GM19023 (cell line): ENCODE results near the gene MOCOS.

Source experiments
- ATAC-seq: cut with Tn5 transposase; IDR thresholded peaks from one replicate; pipeline ENCODE4 v1.9.1; 2021; ENCODE audit warnings: mild to moderate bottlenecking, moderate library complexity; ENCODE audit not compliant: unreplicated experiment

MOCOS gene

DNA sequence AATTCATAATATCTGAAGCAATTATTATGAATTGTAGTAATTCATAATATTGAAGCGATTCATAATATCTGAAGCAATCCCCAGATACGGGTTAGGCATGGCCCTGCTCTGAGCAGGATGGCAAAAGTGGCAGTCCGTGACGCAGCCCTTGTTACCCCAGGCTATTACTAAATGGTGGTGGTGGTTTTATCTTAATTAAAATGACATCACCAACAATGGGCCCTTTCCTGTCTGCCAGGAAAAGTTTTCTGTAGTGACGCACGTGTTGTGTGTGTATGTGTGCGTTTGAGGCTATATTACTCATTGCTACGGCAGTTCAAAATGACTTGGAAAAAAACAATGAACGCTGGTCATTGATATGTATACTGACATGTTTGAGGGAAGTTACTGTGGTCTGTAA lies 10.6 kb upstream of the MOCOS start:
- ATAC-seq = no peak

DNA sequence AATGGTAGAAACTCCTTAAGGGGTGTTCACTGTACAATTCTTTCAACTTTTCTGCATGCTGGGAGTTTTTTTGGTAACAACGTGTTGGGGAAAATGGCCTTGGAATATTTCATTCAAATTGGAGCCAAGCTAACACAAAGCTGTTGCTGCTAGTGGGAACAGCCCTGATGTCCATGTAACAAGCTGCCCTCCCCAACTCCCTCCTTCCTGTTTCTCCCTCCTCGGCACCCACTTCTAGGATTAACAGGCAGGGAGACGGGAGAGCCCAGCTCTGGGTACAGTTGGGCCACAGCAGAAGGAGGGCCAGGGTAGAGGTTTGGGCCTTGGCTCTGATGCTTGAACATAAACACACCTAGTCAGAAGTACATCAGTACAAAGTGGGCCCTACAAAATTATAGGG lies 9.4 kb upstream of the MOCOS start:
- no peak for ATAC-seq

DNA sequence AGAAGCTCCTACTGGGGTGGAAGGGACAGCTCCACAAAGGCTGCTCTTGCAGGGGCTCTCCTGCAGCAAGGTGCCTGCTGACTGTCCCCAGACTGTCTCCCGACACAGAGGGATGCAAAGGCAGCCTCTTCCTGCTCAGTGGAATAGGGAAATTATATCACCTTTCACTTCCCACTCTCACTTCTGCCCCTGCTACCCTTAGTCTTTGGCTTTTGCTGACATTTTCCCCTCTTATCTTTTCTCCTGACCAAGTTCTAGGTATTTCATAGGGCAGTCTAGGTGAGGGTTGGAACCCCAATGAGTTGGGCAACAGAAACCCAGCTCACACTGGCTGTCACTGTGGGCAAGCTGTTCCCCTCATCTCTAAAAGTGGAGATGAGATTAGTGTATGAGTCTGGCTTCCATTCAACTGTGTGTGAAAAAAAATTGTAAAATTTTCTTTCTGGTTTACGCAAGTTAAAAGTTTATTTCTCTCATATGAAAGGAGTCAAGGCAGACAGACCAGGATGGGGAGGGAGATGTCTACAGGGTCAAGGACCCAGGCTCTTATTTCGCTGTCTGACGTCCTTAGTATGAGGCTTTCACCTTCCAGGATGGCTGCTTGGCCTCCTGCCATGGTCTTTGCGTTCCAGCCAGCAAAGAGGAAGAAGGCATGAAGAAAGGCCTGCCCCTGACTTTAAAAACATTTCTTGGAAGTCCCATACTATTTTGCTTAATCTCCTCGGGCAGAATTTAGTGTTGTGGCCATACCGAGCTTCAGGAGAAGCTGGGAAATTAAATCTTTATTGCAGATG lies 7.5 kb upstream of the MOCOS start:
- ATAC-seq = no peak

DNA sequence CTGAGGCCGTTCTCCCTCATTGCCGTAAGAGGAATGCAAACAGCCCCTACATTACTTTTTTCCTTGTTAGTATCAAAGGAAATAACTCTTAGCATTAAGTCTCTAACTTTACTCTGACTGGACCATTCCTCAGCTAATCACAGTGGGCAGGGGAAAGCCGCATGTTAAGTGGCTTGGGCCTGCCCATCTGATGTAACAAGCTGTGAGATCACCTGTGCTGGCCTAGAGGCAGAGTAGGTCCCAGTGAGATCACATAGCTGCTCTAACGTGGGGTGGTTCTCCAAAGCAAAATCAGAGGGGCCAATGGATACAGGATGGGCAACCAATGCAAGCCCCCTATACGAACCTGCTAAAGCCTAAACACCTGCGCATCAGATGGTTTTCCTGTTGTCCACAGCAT lies 5.9 kb upstream of the MOCOS start:
- no peak for ATAC-seq

DNA sequence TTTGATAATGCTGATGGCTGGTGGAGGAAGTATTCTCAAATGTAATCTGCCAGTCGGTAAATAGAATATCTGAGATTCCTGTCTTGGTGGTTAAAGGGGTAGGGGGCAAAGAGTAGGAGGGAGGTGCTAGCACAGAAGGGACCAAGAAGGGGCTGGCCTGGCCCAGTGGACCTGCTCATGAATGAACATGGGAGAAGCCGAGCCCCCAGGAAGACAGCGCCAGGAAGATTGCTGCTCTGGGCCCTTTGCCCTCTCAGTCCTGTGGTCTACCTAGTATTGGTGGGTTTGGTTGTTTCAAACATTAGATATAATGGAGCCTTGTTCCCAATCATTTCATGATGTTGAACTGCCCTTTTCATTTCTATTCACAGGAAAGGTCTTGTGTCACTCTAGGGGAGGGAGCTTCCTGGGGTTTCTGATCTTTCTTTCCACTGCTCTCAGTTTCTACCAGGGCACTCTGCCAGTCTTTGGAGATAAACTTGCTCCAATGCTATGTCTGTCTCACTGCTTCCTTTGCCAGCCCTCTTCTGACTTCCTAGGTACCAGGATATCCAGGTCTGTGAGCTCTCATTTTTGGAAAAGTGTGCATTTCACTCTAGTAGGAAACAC lies 5.3 kb upstream of the MOCOS start:
- ATAC-seq = no peak

DNA sequence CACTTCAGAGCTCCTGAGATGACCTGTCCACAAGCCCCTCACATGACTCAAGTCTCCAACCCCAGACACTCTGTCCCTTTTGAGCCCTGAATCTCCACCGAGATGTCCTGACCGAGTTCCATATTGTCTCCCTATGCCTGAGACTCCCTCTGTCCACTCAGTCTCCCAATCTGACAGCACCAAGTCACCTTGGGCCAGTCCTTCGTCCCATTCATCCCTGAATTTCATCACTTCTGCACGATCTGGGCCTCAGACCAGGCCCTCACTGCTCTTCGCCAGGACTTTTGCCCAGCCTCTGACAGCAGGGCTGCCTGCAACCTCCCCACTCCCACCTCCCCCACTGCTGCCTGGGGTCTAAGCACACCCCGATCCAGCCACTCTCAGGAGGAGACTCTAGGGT lies 4.3 kb upstream of the MOCOS start:
- no peak for ATAC-seq

DNA sequence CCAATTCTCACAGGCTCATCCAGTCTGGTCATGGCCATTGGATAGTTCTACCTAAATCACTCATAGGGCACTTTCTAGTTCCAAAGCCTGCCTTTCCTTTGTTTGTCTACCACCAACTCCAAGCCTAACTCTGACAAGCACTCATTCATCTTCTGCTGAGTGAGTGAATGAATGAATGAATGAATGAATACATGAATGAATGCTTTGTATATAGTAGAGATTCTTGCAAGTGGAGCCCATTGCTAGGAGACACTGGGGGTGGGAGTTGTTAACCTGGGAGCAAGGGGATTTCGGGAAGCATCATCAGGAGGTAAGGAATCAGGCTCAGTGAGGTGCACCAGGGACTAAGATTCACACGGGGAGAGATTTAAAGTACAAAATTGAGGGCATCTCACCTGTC lies 3.3 kb upstream of the MOCOS start:
- ATAC-seq = no peak

DNA sequence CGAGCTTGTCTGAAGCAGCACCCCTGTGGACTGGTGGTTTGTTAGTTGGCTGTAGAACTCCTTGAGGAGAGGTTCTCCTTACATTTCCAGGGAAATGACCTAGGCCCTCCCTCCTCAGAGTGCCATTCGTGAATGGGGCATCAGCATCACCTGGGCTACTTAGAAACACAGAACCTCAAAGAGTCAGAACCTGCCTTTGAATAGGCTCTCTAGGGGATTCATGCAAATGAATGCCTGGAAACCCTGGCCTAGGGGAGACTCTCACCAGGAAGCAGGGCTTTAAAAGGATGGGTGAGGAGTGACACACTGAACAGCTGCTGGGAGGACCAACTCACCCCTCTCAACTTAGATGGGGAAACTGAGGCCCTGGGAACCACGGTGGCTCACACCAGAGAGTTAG lies 2.1 kb upstream of the MOCOS start:
- ATAC-seq = no peak

DNA sequence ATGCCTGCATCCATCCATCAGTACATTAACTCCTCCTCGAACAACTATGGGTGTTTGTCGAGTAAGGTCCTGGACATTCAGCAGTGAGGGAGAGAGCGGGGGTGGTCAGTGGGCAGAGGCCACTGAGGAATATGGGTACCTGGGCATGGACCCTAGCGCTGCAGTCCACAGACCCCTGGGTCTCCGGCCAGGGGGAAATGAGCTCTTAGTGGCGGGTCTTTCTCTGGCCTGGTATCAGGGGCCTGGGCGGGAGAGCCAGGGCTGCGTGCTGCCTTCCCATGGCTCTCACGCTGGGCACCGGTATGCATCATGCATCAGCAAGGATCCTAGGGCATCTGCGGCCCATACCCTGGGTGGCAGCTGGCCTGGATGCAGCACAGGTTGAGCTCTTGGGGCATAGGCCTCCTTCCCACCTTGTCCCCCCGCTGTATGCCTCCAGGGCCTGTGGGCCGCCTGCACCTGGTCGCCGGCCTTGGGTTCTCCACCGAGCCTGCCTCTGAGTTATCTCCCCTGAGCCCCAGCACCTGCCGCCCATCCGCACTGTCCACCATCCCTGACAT lies 1.3 kb upstream of the MOCOS start:
- no peak for ATAC-seq

DNA sequence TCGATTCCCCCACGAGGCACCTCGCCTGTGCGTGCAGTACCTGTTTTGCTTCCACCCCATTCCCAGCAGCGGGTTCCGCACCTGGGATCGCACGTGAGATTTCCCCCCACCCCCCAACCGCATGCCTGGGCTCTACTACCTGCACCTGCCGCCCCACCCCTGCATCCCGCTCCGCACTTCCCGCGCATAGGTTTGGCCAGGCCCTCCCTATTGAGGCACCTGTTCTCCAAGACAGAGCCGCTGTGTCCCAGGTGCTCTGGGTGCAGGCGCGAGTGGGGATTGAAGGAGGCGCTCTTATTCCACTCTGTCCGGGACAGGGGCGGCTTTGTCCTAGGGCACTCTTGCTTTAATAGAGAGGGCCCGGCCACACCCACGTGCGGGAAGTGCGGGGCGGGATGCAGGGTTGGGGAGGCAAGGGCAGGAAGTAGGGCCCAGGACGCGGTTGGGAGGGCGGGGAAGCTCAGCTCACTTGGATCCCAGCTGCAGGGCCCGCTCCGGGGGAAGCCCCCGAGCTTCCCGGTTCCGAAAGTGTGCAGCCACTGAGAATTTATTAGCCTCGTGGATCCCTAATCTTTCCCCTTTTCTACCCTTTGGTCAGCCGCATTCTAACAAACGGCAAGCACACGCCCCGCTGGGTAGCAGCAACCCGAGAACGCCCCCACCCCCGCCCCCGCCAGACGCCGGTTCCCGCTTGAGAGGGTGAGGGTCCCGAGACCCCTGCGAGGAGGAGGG lies 670 bp upstream of the MOCOS start:
- peak; percentile 7 for ATAC-seq

DNA sequence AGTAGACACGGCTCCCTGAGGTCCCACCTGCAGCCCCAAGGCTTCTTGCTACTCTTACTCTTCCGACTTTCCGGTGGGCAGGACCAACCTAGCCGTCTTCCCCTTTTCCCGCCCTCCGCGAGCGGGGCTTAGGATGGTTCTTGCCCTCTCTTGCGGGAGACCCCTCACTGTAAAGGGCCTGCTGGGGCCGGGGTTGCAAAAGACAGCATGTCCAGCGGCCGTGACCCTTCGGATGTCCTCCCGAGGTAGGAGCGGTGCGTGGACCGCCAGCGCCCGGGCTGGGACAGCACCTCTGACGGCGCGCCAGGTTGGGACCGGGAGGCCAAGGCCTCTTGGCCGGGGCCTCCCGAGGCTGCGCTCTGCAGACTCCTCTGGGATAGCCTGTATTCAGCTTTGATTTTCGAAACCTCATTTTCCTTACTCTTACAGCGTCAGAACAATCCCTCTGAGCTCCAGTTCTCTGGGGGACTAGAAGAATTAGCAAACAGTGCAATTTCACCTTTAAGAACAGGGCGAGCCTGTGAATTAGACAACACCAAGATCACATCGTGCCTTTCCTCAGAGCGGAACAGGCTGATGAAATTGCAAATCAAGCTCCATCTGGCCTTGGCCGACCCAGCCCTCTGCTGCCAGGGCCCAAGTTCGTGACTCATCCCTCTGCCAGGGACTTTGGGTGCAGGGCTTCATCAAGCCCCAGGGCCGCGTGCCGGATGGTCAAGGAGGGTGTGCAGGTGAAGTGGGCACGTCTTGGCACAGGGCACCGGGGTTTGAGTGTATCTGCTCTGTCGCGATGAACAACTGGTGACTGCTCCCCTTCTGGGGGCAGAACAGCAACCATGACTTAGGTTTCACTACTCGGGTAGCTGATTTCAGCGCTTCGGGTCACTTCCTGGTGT lies 777 bp downstream of the MOCOS start:
- ATAC-seq = peak; percentile 12

DNA sequence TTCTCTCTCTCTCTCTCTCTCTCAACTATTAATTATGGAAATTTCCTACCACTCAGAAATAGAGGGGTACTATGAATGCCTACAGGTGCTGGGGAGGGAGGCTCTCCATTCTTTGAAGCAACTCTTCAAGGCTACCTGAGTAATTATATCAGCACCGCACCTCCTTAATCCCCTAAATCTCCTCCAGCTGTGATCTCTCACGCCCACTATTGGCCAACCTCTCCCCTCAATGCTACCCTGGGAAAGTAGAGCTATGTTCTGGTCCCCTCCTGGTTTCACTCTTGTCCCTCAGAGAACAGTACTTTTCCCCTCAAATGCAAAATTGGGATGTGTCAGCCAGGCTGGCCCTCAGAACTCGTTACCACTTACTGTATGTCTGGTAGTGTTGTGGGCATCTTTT lies 1.6 kb downstream of the MOCOS start:
- ATAC-seq = no peak

DNA sequence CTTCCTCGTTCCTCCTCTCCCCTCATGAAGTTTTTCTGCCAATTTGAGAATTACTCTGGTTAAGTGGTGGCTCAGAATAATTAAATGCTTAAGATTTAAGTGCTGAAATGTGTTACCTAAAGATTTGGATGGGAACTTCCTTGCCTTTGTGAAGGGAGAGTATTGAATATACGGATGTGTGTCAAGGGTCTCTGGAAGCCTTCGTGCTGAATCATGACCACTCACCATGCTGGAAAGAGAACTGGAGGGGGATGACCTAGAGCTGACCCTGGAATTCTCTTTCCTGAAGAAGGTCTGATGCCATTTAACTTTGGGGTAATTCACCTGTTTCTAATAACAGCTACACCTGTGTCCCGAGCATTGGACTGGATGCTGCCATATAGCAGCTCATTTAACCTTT lies 2.2 kb downstream of the MOCOS start:
- ATAC-seq = no peak

DNA sequence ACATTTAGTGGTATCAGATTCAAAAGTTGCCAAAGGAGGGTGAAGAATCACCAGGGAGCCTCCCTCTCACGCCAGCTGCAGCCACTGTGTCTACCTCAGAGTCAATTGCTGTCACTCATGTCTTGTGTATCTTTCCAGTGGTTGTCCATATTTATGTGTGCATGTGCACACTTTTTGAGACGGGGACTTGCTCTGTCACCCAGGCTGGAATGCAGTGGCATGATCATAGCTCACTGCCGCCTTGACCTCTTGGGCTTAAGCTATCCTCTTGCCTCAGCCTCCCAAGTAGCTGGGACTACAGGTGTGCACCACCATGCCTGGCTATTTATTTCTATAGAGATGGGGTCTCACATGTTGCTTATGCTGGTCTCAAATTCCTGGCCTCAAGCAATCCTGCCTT lies 4.0 kb downstream of the MOCOS start:
- no peak for ATAC-seq

DNA sequence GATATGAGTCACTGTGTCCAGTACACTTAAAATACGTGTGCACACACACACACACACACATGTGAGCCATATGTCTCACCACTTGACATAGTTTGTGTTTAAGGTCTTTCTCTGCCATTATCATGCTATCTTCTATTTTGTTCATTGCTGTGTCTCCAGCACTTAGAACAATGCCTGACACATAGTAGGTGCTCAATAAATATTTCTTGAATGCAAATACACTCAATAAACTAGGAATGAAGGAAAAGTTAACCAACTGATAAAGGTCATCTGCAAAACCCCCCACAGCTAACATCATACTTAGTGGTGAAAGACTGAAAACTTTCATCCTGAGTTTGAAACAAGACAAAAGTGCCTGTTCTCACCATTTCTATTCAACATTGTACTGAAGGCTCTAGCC lies 4.4 kb downstream of the MOCOS start:
- ATAC-seq = no peak

DNA sequence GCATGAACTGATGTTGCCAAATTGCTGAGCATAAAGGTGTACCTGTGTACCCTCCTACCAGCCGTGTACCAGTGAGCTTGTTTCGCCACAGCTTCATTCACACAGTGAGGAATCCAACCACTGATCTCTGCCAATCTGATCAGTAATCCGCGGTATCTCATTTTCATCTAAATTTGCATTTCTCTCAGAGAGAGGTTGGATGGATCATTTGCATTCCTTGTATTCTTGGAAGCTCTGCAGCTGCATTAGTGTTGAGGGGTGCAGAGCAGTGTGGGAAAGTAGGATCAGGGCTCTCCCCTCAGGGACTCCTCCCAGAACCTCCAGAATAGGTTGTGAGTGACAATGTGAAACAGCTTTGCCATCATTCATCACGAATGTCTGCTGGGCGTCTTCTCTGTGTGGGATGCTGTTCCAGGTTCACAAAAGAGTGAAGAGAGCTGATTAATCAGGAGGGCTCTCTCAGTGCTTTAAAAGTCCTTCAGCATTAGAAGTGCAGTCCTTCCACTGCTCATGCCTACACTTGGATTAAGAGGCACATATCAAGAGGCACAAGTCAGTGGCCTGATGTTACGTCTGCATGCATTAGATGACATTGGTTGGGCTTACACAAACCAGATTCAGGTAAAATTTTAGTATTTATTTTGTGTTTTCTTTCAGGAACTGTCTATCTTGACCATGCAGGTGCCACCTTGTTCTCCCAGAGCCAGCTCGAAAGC lies 7.5 kb downstream of the MOCOS start:
- no peak for ATAC-seq

DNA sequence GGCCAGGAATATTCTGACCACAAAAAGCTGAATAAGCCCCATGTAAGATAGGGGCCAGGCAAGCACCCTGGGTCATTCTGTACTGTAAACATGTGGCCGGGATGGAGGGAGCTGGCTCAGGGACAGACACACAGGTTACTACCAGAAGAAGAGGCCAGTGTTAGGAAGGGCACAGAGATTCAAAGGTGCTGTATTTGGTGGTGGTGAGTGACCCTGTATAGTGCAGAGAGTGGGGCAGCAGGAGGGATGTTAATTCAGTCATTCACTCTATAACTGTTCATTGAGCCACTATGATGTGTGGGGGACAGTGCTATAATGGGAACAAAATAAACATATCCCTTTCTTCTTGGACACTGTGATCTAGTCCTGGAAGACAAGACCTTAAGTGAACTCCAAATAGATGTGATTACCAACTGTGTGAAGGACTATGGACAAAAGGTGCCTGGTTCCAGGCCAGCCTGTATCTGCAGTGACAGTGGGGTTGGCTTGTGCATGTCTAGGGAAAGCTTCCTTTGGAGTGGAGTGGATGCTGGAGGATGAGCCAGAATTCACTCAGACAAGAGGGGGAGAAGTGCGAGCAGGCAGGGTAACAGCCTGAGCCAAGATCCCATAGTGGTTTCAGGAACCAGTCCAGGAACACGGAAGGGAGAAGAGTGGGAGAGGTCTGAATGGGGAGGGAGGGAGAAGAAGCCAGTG lies 8.3 kb downstream of the MOCOS start:
- no peak for ATAC-seq

DNA sequence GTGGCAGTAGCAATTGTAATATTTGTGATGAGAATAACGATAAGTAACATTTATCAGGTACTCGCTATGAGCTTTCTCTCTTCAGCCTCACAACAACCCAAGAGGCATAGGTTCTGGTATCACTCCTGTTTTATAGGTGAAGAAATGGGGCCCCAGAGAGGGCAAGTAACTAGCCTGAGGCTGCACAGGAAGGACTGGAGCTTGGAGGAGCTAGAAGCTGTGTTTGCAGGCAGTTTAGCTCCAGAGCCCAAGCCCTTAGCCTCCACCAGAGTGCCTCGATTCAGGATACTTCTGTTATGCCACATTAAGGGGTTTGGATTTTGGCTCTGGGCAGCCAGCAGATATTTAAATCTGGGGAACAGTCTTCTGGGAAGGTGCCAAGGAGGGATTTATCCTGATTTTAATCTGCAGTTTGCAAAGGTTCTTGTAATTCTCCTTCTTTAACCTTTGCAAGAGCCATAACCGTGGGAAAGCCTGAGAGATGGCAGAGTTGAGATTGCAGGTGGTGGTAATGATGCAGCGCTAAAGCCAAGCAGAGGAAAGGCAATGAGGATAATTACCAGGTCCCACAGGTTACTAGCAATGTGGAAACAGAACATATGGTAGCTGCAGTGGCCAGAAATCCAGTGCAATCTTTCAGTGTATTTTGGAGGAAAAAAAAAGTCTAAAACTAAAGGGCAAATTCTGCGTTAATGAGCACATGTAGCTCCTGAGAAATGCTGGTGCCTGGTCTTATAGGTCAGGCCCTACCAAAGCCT lies 9.1 kb downstream of the MOCOS start:
- ATAC-seq = no peak
